Globus pallidus (tissue), 1 donor: ENCODE measurements around the gene PIMREG.
"Not testable (repeated sequence)": the region's sequence is repeated elsewhere in the genome, so short reads cannot be mapped to it uniquely, and the experiment has no call there.

ENCODE experiments used
- DNase-seq: peaks from one replicate; pipeline ENCODE4 v3.0.0-alpha.2; 2015; ENCODE audit warnings: low spot score

PIMREG gene

DNA sequence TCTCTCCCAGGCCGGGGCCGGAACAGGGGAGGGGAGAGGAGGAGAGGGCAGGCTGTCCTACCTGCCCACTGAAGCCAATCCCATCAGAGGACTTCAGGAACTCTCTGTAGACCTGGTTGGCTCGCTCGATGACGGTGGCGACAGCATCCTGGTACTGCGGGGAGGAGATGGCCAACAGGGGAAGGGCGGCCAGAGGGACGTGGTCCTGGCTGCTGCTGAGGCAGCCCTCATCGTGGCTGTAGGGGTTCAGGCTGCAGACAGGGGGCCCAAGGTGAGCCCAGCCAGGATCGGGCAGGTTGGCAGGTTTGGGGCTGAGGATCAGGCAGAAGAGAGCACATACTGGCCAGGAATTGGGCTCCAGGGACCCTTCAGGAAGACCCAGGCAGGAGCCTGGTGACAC lies 34.2 kb downstream of the PIMREG start:
- DNase-seq, result no peak

DNA sequence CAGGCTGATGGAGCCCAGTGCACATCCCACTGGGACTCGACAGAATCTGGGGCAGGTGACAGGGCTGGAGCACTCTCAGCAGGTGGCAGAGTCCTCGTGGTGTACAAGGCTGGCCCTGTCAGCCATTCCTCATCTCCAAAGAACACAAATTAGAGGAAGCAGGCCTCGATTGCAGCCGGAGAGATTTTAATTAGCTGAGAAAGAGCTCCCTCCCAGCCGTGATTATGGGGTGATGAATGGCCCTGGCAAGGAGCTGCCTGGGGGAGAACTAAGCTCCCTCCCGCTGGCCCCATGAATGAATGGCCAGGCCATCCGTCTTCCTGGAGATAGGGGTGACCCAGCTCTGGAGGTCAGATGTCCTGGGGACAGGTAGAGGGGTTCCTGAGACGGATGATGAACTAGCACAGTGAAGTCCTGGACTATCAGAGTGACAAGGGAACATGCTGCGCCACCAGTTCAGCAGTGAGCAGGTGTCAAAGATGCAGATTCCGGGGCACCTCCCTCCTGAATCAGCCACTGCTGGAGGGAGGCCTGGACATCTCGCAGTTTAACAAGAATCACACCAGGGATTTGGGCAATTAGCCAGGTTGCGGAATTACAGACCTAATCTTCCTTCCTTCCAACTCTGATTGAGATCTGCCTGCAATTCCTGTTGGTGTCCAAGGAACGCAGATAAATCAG lies 35.5 kb downstream of the PIMREG start:
- no peak for DNase-seq

DNA sequence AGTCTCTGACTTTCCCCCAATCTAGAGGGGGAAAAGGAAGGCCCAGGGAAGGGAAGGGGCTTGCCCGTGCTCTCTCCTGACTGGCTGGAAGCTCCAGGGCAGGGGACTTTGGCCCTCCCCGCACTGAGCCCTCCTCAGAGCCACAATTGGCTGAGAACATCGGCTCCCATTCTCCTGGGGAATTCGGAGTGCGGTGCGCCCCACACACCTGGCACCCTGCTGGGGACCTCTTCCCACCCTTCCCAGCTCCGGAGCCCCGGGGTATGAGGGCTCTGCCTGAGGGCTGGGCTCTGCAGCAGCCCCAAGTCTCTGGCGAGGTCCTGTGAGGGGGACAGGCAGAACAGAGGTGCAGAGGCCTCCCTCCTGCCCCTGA lies 36.0 kb downstream of the PIMREG start:
- DNase-seq, result no peak

DNA sequence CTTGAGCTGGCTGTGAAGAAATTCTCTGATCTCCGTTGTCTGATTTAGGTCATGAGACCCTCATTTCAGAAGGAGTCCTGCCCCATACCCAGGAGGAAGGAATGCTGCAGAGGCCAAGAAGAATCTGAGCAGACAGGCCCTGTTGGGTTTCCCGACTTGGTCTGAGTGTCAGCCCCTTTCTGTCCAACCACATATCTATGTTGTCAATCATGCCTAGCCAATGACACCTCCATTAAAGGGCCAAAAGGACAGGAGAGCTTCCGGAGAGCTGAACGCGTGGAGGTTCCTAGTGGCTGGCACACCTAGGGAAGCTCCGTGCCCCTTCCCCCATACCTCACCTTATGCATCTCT lies 37.8 kb downstream of the PIMREG start:
- DNase-seq, result no peak

DNA sequence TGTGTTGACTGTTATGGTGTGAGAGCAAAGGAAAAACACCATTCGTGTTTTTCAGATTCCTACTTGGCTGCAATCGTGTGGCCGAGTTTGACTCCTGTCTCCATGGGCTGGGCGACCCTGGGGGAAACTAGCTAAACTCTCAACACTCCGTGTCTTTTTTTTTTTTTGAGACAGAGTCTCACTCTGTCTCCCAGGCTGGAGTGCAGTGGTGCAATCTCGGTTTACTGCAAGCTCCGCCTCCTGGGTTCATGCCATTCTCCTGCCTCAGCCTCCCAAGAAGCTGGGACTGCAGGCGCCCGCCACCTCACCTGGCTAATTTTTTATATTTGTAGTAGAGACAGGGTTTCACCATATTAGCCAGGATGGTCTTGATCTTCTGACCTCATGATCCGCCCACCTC lies 38.5 kb downstream of the PIMREG start:
- not testable (repeated sequence) for DNase-seq

DNA sequence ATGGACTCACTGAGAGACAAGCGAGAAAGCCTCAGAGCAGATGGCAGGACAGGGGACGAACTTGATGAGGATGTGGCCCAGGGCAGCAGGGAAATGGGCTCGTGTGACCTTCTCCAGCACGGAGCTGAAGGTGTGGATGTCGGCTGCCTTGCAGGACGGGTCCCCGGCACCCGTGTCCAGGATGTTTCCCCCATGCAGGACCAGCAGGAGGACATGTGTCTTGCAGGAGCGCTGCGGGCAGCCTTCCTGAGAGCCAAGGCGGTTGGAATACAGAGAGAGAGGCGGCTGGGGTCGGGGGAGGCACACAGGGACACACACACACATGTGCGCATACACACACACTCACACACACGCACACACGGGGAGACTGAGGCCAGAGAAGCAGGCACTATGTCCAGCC lies 39.3 kb downstream of the PIMREG start:
- DNase-seq, result no peak

DNA sequence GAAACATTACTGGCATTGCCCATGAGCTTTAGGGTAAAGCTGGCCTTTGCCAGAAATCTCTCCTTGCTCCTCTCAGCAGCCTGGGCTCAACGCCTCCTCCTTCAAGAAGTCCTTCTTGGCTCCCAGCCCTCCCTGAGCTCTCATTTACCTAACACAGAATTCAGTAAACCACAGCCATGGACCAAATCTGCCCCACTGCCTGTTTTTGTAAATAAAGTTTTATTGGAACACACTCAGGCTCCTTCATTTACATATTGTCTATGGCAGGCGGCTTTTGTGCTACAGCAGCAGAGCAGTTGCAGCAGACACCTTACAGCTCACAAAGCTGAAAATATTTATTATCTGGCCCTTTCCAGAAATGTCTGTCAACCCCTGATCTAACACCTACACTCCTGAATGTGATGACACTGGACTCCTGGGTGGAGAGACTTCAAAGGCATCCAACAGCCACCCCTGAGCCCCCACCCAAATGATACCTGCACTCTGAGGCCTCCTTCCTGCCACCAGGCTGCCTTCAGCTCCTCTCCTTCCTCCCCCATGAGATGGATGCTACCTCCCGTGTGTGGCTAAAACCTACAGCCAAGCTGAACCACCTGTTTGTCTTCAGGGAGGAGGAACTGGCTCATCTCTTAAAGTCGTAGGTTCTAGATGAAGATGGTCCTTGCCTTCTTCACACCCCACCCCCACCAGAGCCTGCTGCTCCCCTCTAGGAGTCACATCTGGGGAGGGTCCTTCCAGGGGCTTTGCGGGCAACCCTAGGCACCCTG lies 41.6 kb downstream of the PIMREG start:
- no peak for DNase-seq

DNA sequence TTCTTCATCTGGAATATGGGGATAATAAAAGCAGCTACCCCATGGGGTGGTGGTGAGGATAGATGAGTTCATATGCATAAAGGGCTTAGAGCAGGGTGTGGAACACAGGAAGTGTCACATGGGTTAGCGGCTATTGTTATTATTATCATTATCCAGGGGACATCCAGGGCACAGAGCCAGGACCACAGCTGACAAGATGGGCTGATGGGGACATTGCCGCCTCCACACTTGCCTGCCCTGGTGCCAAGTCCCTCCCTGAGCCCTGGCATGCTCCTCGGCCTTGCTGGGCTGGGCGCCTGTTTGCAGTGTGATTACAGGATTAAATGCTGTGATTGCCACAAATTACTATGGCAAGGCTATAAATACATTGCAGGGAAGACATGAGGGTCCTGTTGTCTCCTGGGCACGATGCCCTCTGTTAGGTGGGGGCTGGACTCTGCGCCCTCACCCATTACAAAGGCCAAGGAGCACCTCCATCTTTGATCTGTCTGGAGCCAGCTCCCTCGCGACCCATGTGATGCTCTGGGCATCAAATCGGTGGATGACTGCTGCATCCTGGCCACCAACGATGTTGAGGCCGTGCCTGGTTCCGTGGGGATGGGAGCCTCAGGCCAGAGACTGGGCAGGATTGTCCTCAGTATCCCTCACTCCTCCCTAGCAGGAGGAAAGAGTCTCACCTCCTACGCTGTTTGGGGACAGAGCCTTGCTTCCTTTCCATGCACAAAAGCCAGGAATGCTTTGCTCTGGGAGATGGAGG lies 43.2 kb downstream of the PIMREG start:
- no peak for DNase-seq

DNA sequence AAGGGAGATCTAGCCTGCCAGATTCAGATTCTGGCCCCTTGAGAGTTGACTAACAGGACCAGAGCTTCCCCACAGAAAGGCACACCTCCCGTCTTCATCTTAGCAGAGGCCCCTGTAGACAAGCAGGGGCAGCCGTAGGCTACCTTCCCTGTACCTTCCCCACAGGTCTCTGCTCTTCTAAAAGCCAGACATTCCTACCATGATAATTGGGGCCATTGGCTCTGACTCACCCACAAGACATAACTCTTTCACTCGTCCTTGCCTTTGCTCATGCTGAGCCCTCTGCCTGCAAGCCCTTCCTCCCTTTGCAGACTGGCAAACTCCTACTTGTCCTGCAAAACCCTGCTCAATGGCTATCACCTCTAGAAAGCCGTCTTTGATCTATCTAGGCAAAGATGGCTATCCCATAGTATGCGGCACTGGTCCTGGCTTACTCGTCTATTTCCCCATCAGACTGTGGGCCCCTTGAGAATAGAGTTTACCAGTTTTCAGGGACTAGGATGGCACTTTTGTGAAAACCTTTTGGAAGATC lies 43.8 kb downstream of the PIMREG start:
- no peak for DNase-seq

DNA sequence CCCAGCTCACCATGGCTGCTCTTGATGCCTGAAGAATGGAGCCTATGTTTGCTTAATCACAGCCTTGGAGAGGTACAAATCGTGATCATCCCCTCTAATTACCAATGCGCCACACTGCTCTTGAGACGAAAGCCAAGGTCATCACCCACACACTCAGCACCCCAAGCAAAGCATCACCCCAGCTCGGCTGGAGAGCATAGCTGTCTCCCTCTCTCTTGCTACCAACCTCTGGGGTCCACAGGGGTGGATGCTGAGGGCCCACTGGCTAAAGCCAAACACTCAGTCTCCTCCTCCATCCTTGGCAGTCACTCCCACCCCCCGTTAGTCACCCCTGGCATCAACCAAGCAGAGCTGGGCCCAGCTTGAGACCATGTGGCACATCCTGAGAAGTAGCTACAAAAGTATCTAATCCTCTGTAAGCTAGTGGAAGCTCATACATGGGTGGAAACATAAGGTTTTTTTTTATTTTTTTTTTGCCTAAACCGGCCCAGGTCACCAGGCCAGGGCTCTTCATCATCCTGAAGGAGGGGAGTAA lies 44.8 kb downstream of the PIMREG start:
- no peak for DNase-seq

DNA sequence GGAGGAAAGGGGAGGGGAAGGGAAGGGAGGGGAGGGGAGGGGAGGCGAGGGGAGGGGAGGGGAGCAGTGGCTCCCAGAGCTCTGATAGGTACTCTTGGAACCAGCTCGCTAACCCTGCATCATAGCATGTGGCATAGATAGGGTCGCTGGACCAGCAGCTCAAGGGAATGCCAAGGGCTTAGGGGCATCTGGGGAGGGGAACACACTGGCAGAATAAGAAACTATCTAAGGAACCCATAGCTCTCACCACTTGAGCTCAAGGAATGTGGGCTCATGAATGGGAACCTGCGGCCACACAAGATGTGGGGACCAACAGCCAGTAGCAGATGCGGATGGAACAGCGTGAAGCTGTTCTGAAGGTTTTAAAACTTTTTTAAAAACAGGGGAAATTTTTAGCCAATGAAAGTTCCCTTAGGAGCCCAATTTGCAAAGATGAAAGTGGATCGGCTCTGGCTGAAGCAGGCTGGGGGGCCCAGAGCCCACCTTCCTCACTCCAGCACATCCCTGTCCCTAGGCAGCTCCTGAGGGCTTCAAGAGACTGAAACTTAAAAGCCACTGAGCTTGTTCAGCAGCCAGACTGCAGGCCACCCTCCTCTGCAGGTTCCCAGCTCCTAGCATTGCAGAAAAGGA lies 46.9 kb downstream of the PIMREG start:
- DNase-seq, result no peak

DNA sequence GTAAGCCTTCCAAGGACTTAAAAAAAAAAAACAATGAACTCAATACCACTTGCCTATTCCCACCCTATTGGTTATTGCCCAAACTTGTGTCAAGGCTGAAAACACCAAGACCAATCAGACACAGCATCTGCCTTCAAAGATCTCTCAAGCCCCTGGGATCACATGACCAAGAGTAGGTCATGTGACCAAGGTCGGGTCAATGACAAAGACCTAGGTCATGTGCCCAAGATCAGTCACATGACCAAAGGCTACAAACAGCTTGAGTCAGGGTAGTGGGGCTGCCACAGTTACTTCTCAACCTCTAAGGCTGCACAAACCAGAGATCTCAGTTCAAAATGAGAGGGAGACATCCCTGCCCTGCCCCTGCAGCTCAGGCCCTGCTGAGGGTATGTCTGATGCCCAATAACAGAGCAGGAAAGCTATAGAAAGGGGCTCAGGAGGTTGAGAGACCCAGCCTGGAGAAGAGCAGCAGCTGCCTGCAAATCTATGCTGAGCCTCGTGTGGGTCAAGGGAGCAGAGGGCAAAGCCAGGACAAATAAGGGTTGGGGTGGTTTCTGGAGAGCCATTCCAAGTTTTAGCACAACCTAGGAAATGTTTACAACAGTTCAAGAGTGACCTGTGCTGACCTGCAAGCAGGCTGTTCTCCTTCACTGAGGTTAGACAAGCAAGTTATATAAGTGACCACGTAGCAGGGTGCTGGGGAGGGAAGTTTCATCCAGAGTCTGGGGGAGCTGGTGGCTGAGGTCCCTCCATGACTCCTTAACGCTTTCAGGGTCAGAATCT lies 48.8 kb downstream of the PIMREG start:
- no peak for DNase-seq

DNA sequence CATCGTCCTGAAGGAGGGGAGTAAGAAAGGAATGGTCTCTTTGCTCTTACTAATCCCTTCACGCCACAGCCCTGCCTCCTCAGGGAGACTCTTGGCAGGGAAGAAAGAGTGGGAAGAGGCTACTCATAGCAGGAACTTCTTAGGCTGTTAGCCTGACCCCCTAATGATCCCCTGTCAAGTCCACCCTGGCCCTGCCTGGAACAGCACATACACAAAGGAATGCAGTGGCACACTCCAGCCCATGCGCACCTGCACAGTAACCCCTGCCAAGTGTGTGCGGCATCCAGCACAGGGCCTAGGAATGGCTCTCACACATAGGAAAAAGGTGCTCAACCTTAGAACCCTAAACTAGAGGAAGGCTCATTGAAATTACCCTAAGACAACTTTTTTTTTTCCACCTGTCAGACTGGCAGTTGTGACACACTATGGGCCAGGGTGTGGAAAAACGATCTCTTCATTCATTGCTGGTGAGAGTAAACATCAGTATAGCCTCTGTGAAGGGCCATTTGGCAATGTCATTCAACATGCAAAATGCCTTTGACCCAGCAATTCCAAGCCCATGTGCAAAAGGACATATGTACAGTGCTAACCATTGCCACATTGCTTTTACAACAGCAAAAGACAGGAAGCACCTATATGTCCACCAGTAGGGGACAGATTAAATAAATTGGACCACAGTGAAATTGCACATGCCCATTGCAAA lies 50.1 kb downstream of the PIMREG start:
- no peak for DNase-seq

DNA sequence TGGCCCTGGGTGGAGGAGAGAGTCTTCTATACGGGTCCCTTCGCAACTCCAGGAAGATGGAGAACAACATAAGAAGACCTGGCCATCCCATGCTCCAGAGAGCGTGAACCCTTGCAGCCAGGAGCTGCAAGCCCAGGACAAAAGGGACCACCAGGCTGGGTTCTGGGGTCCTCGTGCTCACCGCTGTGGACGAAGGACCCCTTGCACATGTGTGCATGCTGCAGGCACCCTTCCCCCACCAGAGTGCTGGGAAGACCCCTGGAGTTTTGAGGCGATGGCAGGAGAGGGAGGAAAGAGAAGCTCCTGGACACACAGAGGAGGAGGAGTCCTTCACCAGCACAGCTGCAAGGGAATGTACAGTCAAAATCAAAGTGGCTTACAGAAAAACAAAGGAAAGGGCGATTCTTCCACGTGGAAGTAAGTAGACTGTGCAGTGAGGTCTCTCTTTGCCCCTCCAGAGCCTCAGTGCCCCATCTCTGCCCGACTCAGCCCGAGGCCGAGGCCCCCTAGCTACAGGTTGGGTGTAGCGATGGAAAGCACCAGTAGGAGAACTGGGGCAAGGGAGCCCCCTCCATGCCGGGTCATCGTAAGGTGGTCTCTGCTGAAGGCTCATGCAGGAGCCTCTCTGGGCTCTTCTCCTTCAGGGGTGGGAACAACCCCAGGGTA lies 51.3 kb downstream of the PIMREG start:
- no peak for DNase-seq

DNA sequence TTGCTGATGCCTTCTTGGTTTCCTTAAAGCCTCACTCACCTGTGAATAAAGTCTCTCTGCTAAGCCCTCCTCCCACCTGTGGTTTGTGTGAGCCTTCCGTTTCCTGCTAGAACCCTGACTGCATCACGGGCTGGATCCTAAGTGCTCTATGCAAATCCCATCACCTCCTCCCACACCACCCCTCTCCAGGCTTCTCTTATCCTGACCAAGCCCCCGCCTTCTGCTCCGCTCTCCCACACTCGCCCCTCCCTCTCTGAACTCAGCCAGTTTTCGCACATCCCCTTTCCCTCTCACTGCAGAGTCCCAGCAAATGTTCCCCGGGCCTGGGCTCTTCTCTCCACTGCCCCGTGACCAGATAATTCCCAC lies 51.8 kb downstream of the PIMREG start:
- no peak for DNase-seq

DNA sequence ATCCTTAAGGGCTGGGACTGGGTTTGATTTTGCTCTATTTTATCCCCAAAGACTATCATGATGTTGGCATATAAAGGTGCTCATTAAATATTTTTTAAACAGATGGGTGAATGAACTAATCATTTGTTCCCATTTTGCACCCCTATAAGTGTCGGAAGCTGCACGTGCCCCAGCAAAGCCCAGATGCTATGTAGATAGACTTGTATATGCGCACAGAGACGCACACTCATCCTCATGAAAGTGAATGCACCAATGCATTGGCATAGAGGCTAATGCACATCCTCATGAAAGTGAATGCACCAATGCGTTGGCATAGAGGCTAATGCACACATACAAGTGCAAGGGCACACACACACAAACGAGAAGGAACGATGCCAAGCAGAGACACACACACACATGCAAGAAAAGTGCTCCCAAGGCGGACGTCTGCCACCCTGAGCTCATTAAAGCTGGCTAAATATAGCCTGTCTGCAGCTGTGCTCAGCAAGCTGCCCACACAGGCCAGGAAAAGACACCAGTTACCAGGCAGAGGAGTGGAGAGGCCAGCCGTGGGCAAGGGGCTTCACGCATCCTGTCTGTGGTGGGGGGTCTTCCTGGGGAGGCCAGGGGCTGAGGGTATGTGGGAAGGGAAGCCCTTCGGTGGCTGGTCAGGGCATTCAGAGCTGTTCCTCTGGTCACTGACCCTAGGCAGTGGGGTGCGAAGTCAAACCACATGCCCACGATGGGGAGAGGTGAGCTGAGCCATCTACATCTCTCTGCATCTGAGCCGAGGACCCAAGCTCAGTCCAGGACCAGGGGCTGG lies 52.6 kb downstream of the PIMREG start:
- no peak for DNase-seq

DNA sequence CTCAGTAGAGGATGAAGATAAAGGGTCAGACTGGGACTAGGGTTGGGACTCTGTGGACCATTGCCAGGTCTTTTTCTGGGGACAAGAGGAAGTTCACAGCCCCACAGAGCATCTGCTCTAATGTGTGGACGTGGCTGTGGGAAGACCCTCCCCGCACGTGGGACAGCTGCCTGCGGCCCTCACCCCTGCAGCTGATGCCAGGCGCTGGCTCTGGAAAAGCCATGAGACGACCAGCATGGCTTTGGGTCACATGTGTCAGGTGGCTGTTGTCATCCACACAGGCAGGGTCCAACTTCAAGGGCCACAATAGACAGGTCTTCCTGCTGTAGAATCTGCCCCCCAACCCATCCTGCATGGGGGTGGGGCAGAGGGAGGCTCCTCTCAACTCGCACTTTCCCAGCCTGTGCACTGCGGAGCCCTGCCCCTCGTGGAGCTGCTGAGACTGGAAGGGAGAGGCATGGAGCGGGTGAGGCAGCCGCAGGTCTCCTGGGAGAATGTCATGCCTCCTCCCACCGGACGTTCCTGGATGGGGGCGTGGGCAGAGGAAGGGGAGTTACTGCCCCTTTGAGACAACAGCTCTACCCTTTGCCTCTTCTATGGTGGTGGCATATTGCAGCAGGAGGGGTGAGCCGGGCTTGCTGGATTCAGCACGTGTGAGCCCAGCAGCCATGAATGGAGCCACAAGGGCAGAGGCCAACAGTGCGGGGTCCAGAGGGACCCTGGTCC lies 53.4 kb downstream of the PIMREG start:
- no peak for DNase-seq

DNA sequence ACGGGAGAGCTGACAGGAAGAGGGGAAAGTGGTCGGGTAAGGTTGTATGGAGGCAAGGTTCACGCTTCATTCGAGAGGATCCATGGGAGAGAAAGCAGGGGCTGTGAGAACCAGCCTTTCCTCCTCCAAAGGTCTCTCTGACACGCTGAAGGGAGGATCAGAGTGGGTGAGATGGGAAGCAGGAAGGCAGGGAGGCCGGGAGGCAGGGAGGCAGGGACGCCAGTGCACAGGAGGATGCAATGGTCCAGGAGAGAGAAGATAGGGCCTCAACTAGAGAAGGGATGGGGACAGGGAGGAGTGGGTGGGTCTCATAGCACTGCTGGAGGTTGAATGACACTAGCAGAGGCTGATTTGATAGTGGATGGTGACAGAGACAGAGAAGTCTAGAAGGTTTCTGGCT lies 54.1 kb downstream of the PIMREG start:
- DNase-seq, result no peak
